ENCODE data around the gene NCMAP.
"Not testable (repeated sequence)": the region's sequence is repeated elsewhere in the genome, so short reads cannot be mapped to it uniquely, and the experiment has no call there.

The NCMAP gene, protein sequence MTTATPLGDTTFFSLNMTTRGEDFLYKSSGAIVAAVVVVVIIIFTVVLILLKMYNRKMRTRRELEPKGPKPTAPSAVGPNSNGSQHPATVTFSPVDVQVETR

DNA sequence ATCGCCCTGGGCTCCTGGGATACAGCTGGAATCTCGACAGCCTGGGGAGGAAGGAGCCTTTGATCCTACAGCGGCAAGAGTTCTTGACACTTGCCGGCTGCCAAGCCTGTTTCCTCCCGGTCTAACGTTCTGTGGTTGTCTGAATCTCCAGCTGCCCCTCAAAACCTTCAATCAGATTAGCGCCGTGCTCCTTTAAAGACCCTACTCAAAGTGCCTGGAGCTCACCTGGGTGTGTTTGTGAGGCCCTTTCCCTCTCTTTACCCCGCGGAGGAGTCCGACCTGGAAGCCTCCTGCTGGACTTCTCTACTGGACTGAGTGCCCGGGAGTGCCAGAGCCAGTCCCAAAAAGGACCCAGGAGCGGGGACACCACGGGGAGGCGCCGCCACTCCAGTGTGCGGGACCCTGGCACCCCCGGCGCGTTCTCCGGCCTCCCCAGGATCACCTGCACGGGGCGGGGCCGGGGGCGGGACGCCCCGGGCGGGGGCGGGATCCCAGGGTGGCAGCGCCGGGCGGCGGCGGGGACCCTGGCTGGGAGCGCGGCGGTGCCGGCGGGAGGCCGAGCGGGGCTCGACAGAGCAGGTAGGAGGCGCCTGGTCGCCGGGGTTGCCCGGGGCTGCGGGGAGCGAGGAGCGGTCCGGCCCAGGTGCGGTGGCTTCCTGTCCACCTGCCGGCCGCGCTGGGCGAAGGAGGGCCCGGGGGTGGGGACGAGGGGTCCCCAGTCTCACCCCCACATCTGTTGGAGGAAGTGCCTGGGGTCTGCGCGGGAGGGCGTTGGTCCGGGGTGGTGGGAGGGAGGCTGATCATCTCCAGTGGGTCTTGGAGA lies at the start of gene NCMAP:
Gene NCMAP, plus strand, starts transcription at position 497 of the 823 bp plus-strand sequence. CDS start 39,344 bp downstream, outside the sequence.
- Histone ChIP-seq H3K27ac (ENCODE audit: low read depth, low read length) (no peak within 1 kb of the TSS), H3K9me3 (ENCODE audit: control insufficient read depth in 5 of 5, low read length in 5 of 5) (no peaks in the 10 kb centered on the region), H3K36me3 (ENCODE audit: control insufficient read depth in 5 of 5, insufficient read depth in 5 of 5, low read length in 5 of 5) (no peaks in the 10 kb centered on the region), H3K27me3 (ENCODE audit: control insufficient read depth in 5 of 5, insufficient read depth in 4 of 5, low read length in 5 of 5) (peaks cover 19 to 48% (median 39%) of the 10 kb centered on the region in 5 donors), H3K4me3 (ENCODE audit: low read depth in 1 of 5, low read length in 5 of 5) (no peak within 1 kb of the TSS), H3K4me1 (ENCODE audit: control insufficient read depth in 5 of 5, insufficient read depth in 5 of 5, low read length in 5 of 5) (peaks cover 0 to 26% (median 19%) of the 10 kb centered on the region in 5 donors), H3K9ac (ENCODE audit: low read length in 5 of 5) (no peak within 1 kb of the TSS)

DNA sequence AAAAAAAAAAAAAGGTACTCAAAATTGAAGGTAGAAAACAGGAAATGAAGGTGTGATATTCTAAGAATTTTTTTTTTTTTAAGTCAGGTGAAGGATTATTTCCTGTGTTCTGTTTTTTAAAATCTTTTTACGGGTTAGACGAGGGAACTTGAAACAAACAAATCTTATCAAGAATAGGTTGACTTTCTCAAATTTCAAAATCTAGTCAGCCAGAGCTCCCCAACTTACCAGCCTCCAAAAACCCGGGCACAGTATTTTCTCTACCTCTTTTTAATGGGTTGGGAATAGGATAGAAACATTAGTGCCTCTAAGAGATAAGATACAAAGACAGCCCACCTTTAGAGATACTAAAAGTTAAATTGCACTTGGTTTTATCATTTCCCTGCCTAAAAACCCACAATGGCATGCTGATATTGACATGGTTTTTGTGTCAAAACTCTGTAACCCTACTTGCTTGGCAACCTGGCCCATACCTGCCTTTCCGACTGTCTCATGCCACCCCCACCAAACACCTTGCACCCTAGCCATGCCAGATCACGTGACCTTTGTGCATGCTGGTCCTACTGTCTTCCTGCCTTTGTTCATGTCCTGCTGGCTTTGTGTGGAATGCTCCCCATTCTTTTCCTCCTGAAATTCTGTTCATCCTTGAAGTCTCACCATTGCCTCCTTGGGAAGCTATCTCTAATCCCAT lies 49.1 kb upstream of the NCMAP start:
- Histone ChIP-seq H3K9ac (ENCODE audit: low read length in 5 of 5) (no peak overlapping the region), H3K36me3 (ENCODE audit: control insufficient read depth in 5 of 5, insufficient read depth in 5 of 5, low read length in 5 of 5) (no peaks in the 10 kb centered on the region), H3K4me1 (ENCODE audit: control insufficient read depth in 5 of 5, insufficient read depth in 5 of 5, low read length in 5 of 5) (peaks cover 1 to 13% (median 12%) of the 10 kb centered on the region in 5 donors), H3K9me3 (ENCODE audit: control insufficient read depth in 5 of 5, low read length in 5 of 5) (no peaks in the 10 kb centered on the region), H3K27ac (ENCODE audit: low read depth, low read length) (no peak overlapping the region), H3K27me3 (ENCODE audit: control insufficient read depth in 5 of 5, insufficient read depth in 4 of 5, low read length in 5 of 5) (no peaks in the 10 kb centered on the region), H3K4me3 (ENCODE audit: low read depth in 1 of 5, low read length in 5 of 5) (no peak overlapping the region)

DNA sequence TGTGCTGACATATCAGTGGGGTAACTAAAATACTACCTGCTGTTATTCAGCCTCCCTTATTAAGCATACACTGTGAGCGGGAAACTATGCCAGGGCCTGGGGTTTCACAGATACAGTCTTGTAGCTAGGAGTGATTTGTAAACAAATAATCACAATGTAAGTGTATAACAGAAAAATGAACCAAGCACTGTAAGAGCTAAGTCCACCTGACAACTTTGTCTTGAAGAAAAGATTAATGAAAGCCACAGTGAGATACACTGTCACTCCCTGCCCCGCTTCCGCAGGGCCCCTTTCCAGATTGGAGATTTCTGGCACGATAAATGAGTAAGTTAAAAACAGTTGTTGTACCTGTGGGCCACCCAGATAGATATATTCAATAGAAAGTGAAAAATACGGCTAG lies 48.5 kb upstream of the NCMAP start:
- Histone ChIP-seq H3K4me1 (ENCODE audit: control insufficient read depth in 5 of 5, insufficient read depth in 5 of 5, low read length in 5 of 5) (peaks cover 1 to 8% (median 7%) of the 10 kb centered on the region in 5 donors), H3K4me3 (ENCODE audit: low read depth in 1 of 5, low read length in 5 of 5) (no peak overlapping the region), H3K36me3 (ENCODE audit: control insufficient read depth in 5 of 5, insufficient read depth in 5 of 5, low read length in 5 of 5) (no peaks in the 10 kb centered on the region), H3K9me3 (ENCODE audit: control insufficient read depth in 5 of 5, low read length in 5 of 5) (no peaks in the 10 kb centered on the region), H3K27me3 (ENCODE audit: control insufficient read depth in 5 of 5, insufficient read depth in 4 of 5, low read length in 5 of 5) (no peaks in the 10 kb centered on the region), H3K27ac (ENCODE audit: low read depth, low read length) (no peak overlapping the region), H3K9ac (ENCODE audit: low read length in 5 of 5) (no peak overlapping the region)

DNA sequence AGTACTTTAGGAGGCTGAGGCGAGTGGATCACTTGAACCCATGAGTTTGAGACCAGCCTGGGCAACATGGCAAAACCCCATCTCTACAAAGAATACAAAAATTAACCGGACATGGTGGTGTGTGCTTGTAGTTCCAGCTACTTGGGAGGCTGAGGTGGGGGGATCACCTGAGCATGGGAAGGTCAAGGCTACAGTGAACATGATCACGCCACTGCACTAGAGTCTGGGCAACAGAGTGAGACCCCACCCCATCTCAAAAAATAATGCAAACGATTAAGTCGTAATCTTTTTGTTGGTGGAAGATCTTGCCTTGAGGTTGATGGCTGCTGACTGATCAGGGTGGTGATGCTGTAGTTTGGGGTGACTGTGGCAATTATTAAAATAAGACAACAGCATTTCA lies 47.0 kb upstream of the NCMAP start:
- H3K4me1 ChIP-seq (ENCODE audit: control insufficient read depth in 5 of 5, insufficient read depth in 5 of 5, low read length in 5 of 5): peaks cover 0 to 1% (median 0%) of the 10 kb centered on the region in 5 donors
- H3K4me3 ChIP-seq (ENCODE audit: low read depth in 1 of 5, low read length in 5 of 5): no peak overlapping the region
- no peak overlapping the region for H3K27ac ChIP-seq (ENCODE audit: low read depth, low read length)
- no peaks in the 10 kb centered on the region for H3K36me3 ChIP-seq (ENCODE audit: control insufficient read depth in 5 of 5, insufficient read depth in 5 of 5, low read length in 5 of 5)
- no peak overlapping the region for H3K9ac ChIP-seq (ENCODE audit: low read length in 5 of 5)
- no peaks in the 10 kb centered on the region for H3K9me3 ChIP-seq (ENCODE audit: control insufficient read depth in 5 of 5, low read length in 5 of 5)
- no peaks in the 10 kb centered on the region for H3K27me3 ChIP-seq (ENCODE audit: control insufficient read depth in 5 of 5, insufficient read depth in 4 of 5, low read length in 5 of 5)

DNA sequence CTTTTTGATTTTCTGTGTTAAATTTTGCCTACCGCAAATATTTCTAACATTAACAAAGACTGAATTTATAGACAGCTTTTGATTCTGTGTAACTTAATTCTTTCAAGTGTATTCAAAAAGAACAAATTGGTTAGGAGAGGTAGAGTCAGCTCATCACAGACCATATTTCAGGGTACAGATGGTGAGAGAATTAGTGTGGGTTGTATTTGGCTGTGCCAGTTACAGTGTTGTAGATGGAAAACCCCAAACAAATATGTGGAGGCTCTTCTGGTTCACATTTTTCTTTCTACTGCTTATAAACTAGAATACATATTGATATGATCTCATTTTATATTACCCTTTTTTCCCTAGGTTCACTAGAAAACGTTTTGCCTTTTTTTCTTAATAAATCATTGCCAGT lies 42.2 kb upstream of the NCMAP start:
- H3K4me1 ChIP-seq (ENCODE audit: control insufficient read depth in 5 of 5, insufficient read depth in 5 of 5, low read length in 5 of 5): no peaks in the 10 kb centered on the region
- no peaks in the 10 kb centered on the region for H3K9me3 ChIP-seq (ENCODE audit: control insufficient read depth in 5 of 5, low read length in 5 of 5)
- no peak overlapping the region for H3K27ac ChIP-seq (ENCODE audit: low read depth, low read length)
- H3K27me3 ChIP-seq (ENCODE audit: control insufficient read depth in 5 of 5, insufficient read depth in 4 of 5, low read length in 5 of 5): no peaks in the 10 kb centered on the region
- no peak overlapping the region for H3K4me3 ChIP-seq (ENCODE audit: low read depth in 1 of 5, low read length in 5 of 5)
- H3K9ac ChIP-seq (ENCODE audit: low read length in 5 of 5): no peak overlapping the region
- H3K36me3 ChIP-seq (ENCODE audit: control insufficient read depth in 5 of 5, insufficient read depth in 5 of 5, low read length in 5 of 5): peaks cover 0 to 4% (median 0%) of the 10 kb centered on the region in 5 donors

DNA sequence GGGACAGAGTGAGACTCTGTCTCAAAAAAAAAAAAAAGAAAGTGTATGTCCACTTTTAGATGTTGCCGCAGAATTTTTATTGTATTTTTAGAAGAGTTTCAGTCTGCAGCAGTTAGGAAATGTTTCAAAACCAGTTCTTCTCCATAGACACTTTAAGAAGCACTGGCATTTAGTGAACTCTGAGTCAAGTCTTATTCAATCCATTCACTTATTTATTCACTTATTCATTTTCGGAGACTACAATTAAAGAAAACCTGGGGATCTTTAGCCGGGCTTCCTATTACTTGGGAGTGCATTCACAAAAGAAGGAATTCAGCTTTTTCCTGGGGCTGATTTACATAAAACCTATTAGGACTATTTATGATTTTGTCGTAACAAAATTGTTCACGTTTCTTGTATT lies 40.9 kb upstream of the NCMAP start:
- Histone ChIP-seq H3K36me3 (ENCODE audit: control insufficient read depth in 5 of 5, insufficient read depth in 5 of 5, low read length in 5 of 5) (peaks cover 0 to 4% (median 0%) of the 10 kb centered on the region in 5 donors), H3K4me3 (ENCODE audit: low read depth in 1 of 5, low read length in 5 of 5) (no peak overlapping the region), H3K27ac (ENCODE audit: low read depth, low read length) (no peak overlapping the region), H3K9me3 (ENCODE audit: control insufficient read depth in 5 of 5, low read length in 5 of 5) (no peaks in the 10 kb centered on the region), H3K27me3 (ENCODE audit: control insufficient read depth in 5 of 5, insufficient read depth in 4 of 5, low read length in 5 of 5) (no peaks in the 10 kb centered on the region), H3K9ac (ENCODE audit: low read length in 5 of 5) (no peak overlapping the region), H3K4me1 (ENCODE audit: control insufficient read depth in 5 of 5, insufficient read depth in 5 of 5, low read length in 5 of 5) (no peaks in the 10 kb centered on the region)

DNA sequence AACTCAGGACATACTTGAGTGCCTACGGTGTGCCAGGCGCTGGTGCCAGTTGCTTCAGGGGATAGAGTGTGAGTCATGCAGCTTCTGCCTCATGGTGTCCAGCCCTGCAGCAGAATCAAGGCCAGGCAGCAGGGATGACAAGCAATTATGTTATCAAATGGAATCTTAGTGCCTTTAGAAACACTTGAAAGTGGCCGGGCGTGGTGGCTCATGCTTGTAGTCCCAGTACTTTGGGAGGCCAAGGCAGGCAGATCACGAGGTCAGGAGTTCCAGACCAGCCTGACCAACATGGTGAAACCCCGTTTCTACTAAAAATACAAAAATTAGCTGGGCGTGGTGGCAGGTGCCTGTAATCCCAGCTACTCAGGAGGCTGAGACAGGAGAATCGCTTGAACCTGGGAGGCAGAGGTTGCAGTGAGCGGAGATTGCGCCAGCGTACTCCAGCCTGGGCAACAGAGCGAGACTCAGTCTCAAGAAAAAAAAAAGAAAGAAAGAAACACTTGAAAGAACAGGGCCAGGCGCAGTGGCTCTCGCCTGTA lies 40.1 kb upstream of the NCMAP start:
- H3K27ac ChIP-seq (ENCODE audit: low read depth, low read length); H3K9me3 ChIP-seq (ENCODE audit: control insufficient read depth in 5 of 5, low read length in 5 of 5); H3K9ac ChIP-seq (ENCODE audit: low read length in 5 of 5); H3K27me3 ChIP-seq (ENCODE audit: control insufficient read depth in 5 of 5, insufficient read depth in 4 of 5, low read length in 5 of 5); H3K36me3 ChIP-seq (ENCODE audit: control insufficient read depth in 5 of 5, insufficient read depth in 5 of 5, low read length in 5 of 5); H3K4me1 ChIP-seq (ENCODE audit: control insufficient read depth in 5 of 5, insufficient read depth in 5 of 5, low read length in 5 of 5); H3K4me3 ChIP-seq (ENCODE audit: low read depth in 1 of 5, low read length in 5 of 5): not testable (repeated sequence)

DNA sequence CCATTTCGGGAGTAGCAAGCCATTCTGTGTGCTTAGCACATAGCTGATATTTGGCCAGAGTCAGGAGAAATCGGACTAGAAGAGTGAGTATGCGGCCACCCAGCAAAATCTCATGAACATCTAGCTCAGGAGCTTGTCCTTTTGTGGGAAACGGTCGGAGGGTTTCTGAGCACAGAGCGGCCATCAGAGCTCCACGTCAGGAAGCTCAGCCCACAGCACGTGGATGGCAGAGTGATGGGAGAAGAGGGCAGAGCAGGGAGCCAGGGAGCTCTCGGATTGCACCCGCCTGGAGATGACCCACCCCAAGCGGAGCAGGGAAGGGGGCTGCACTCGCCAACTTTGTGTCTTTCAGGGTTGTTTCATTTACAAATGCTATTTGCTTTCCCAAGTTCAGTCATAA lies 39.4 kb upstream of the NCMAP start:
- Histone ChIP-seq H3K36me3 (ENCODE audit: control insufficient read depth in 5 of 5, insufficient read depth in 5 of 5, low read length in 5 of 5) (peaks cover 0 to 4% (median 0%) of the 10 kb centered on the region in 5 donors), H3K27ac (ENCODE audit: low read depth, low read length) (no peak overlapping the region), H3K4me3 (ENCODE audit: low read depth in 1 of 5, low read length in 5 of 5) (no peak overlapping the region), H3K9ac (ENCODE audit: low read length in 5 of 5) (no peak overlapping the region), H3K9me3 (ENCODE audit: control insufficient read depth in 5 of 5, low read length in 5 of 5) (no peaks in the 10 kb centered on the region), H3K4me1 (ENCODE audit: control insufficient read depth in 5 of 5, insufficient read depth in 5 of 5, low read length in 5 of 5) (no peaks in the 10 kb centered on the region), H3K27me3 (ENCODE audit: control insufficient read depth in 5 of 5, insufficient read depth in 4 of 5, low read length in 5 of 5) (no peaks in the 10 kb centered on the region)

DNA sequence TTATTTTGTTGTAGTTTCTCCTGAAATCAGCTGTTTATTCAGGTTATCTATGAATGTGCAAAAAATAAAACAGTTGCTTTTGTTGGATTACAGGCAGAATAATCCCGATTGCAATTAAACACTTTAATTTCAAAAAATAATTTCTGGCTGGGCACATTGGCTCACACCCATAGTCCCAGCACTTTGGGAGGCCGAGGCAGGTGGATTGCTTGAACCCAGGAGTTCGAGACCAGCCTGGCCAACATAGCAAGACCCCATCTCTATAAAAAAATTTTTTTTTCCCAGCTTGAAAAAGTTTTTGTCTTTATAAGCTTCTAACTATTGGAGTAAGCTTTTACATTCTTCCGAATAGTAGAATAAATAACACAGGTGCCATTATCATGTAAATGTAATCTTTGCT lies 38.0 kb upstream of the NCMAP start:
- peaks cover 0 to 4% (median 0%) of the 10 kb centered on the region in 5 donors for H3K36me3 ChIP-seq (ENCODE audit: control insufficient read depth in 5 of 5, insufficient read depth in 5 of 5, low read length in 5 of 5)
- no peaks in the 10 kb centered on the region for H3K4me1 ChIP-seq (ENCODE audit: control insufficient read depth in 5 of 5, insufficient read depth in 5 of 5, low read length in 5 of 5)
- H3K9ac ChIP-seq (ENCODE audit: low read length in 5 of 5): no peak overlapping the region
- H3K27ac ChIP-seq (ENCODE audit: low read depth, low read length): no peak overlapping the region
- H3K9me3 ChIP-seq (ENCODE audit: control insufficient read depth in 5 of 5, low read length in 5 of 5): no peaks in the 10 kb centered on the region
- no peak overlapping the region for H3K4me3 ChIP-seq (ENCODE audit: low read depth in 1 of 5, low read length in 5 of 5)
- no peaks in the 10 kb centered on the region for H3K27me3 ChIP-seq (ENCODE audit: control insufficient read depth in 5 of 5, insufficient read depth in 4 of 5, low read length in 5 of 5)

DNA sequence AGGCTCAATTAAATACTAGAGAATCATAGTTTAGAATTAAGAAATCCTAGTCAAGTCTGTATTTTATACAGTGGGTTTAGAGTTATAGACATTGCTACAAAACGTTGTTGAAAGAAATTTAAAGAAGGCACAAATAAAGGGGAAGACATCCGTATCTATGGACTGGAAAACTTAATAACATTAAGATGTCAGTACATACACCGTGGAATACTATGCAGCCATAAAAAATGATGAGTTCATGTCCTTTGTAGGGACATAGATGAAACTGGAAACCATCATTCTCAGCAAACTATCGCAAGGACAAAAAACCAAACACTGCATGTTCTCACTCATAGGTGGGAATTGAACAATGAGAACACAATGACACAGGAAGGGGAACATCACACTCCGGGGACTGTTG lies 35.6 kb upstream of the NCMAP start:
- H3K4me1 ChIP-seq (ENCODE audit: control insufficient read depth in 5 of 5, insufficient read depth in 5 of 5, low read length in 5 of 5); H3K9me3 ChIP-seq (ENCODE audit: control insufficient read depth in 5 of 5, low read length in 5 of 5); H3K36me3 ChIP-seq (ENCODE audit: control insufficient read depth in 5 of 5, insufficient read depth in 5 of 5, low read length in 5 of 5); H3K9ac ChIP-seq (ENCODE audit: low read length in 5 of 5); H3K27ac ChIP-seq (ENCODE audit: low read depth, low read length); H3K4me3 ChIP-seq (ENCODE audit: low read depth in 1 of 5, low read length in 5 of 5); H3K27me3 ChIP-seq (ENCODE audit: control insufficient read depth in 5 of 5, insufficient read depth in 4 of 5, low read length in 5 of 5): not testable (repeated sequence)

Measured in subcutaneous abdominal adipose tissue (tissue), 5 donors.